ENCODE measurements around the gene SH3RF1. TPM values are rescaled to one million over a fixed set of nuclear protein-coding genes. Genes with fewer than 3 reads are reported as not detected.

The SH3RF1 gene
- polyA plus RNA-seq, 1 experiment, result 11.0 TPM

- H3K27me3 ChIP-seq (ENCODE audit: control insufficient read depth, insufficient read depth, low read length), result no peaks in the 10 kb centered on the region
- TF ChIP-seq CTCF (IDR thresholded peaks at IDR 0.05; ENCODE audit: low read depth, low read length), result no peak
- ChIA-PET CTCF (interaction anchor here (0.6 kb wide), 2 partner anchors 15 to 23 kb away, joined by 3 read pairs; no protein-coding TSS in a partner anchor), POLR2A (no interaction called here)
- H3K9me3 ChIP-seq (ENCODE audit: control insufficient read depth, insufficient read depth, low read length), result no peaks in the 10 kb centered on the region
- no peak overlapping the region for H3K27ac ChIP-seq (ENCODE audit: low read depth, low read length)
- no peak for DNase-seq (ENCODE audit: low read depth, low spot score)
- H3K4me3 ChIP-seq (ENCODE audit: low read depth, low read length), result no peak overlapping the region
These were observed 39.0 kb downstream of the SH3RF1 start for GRCh38 chr4:169231647-169232262.

GRCh38 chr4:169229571-169230028 lies 41.2 kb downstream of the SH3RF1 start:
- no peaks in the 10 kb centered on the region for H3K9me3 ChIP-seq (ENCODE audit: control insufficient read depth, insufficient read depth, low read length)
- ChIA-PET CTCF (no interaction called here), POLR2A (interaction anchor here (1.4 kb wide), 1 partner anchor 9 kb away, joined by 3 read pairs; no protein-coding TSS in a partner anchor)
- H3K27me3 ChIP-seq (ENCODE audit: control insufficient read depth, insufficient read depth, low read length), result no peaks in the 10 kb centered on the region
- TF ChIP-seq CTCF (IDR thresholded peaks at IDR 0.05; ENCODE audit: low read depth, low read length), result no peak
- H3K27ac ChIP-seq (ENCODE audit: low read depth, low read length), result peak overlapping the region; percentile 47
- no peak overlapping the region for H3K4me3 ChIP-seq (ENCODE audit: low read depth, low read length)
- DNase-seq (ENCODE audit: low read depth, low spot score), result peak; percentile 80

GRCh38 chr4:169228076-169228475 lies 42.7 kb downstream of the SH3RF1 start:
- POLR2A ChIA-PET, result no interaction called here
- Histone ChIP-seq H3K27me3 (ENCODE audit: control insufficient read depth, insufficient read depth, low read length) (no peaks in the 10 kb centered on the region), H3K9me3 (ENCODE audit: control insufficient read depth, insufficient read depth, low read length) (no peaks in the 10 kb centered on the region), H3K4me3 (ENCODE audit: low read depth, low read length) (no peak overlapping the region), H3K27ac (ENCODE audit: low read depth, low read length) (no peak overlapping the region)
- CTCF ChIA-PET, result no interaction called here
- no peak for TF ChIP-seq CTCF (IDR thresholded peaks at IDR 0.05; ENCODE audit: low read depth, low read length)
- DNase-seq (ENCODE audit: low read depth, low spot score), result no peak

GRCh38 chr4:169226565-169226964 lies 44.2 kb downstream of the SH3RF1 start:
- no peak for DNase-seq (ENCODE audit: low read depth, low spot score)
- Histone ChIP-seq H3K9me3 (ENCODE audit: control insufficient read depth, insufficient read depth, low read length) (no peaks in the 10 kb centered on the region), H3K4me3 (ENCODE audit: low read depth, low read length) (no peak overlapping the region), H3K27ac (ENCODE audit: low read depth, low read length) (no peak overlapping the region), H3K27me3 (ENCODE audit: control insufficient read depth, insufficient read depth, low read length) (no peaks in the 10 kb centered on the region)
- POLR2A ChIA-PET, result no interaction called here
- TF ChIP-seq CTCF (IDR thresholded peaks at IDR 0.05; ENCODE audit: low read depth, low read length), result no peak
- CTCF ChIA-PET, result no interaction called here

GRCh38 chr4:169225812-169226211 lies 44.9 kb downstream of the SH3RF1 start:
- ChIA-PET POLR2A (interaction anchor here (0.7 kb wide), 1 partner anchor 65 kb away, joined by 3 read pairs; no protein-coding TSS in a partner anchor), CTCF (interaction anchor here (0.8 kb wide), 1 partner anchor 12 kb away, joined by 3 read pairs; no protein-coding TSS in a partner anchor)
- TF ChIP-seq CTCF (IDR thresholded peaks at IDR 0.05; ENCODE audit: low read depth, low read length), result no peak
- H3K9me3 ChIP-seq (ENCODE audit: control insufficient read depth, insufficient read depth, low read length), result no peaks in the 10 kb centered on the region
- no peak for DNase-seq (ENCODE audit: low read depth, low spot score)
- no peaks in the 10 kb centered on the region for H3K27me3 ChIP-seq (ENCODE audit: control insufficient read depth, insufficient read depth, low read length)
- H3K27ac ChIP-seq (ENCODE audit: low read depth, low read length), result peak overlapping the region; percentile 73
- no peak overlapping the region for H3K4me3 ChIP-seq (ENCODE audit: low read depth, low read length)
